ENCODE measurements around the gene AADACL3.
"Not testable (repeated sequence)": the region's sequence is repeated elsewhere in the genome, so short reads cannot be mapped to it uniquely, and the experiment has no call there.

Gene AADACL3

GRCh38 chr1:12728391-12728790 is 12.5 kb downstream of the AADACL3 start:
- TF ChIP-seq TARDBP (IDR thresholded peaks at IDR 0.05) (no peak), SP1 (IDR thresholded peaks at IDR 0.05) (no peak), NFRKB (IDR thresholded peaks at IDR 0.05) (no peak), LEF1 (IDR thresholded peaks at IDR 0.05; ENCODE audit: borderline replicate concordance) (no peak), PKNOX1 (IDR thresholded peaks at IDR 0.05) (no peak), BHLHE40 (IDR thresholded peaks at IDR 0.05; ENCODE audit: borderline replicate concordance) (no peak), CTBP1 (IDR thresholded peaks at IDR 0.05; ENCODE audit: borderline replicate concordance) (no peak), HDGF (IDR thresholded peaks at IDR 0.05; ENCODE audit: borderline replicate concordance) (no peak), ARNT (IDR thresholded peaks at IDR 0.05) (no peak), ZNF384 (IDR thresholded peaks at IDR 0.05) (no peak), FOXA1 (IDR thresholded peaks at IDR 0.05) (no peak), ELF4 (IDR thresholded peaks at IDR 0.05) (no peak), SUZ12 (IDR thresholded peaks at IDR 0.05) (no peak), L3MBTL2 (conservative IDR thresholded peaks at IDR 0.05) (no peak), FOXK2 (IDR thresholded peaks at IDR 0.05) (no peak), FOXM1 (IDR thresholded peaks at IDR 0.05; ENCODE audit: borderline replicate concordance) (no peak)
- CTCF ChIA-PET, result no interaction called here
- DNase-seq (ENCODE audit: extremely low spot score), result no peak
- POLR2A ChIA-PET, result no interaction called here

- ChIA-PET CTCF (interaction anchor here (0.6 kb wide), 1 partner anchor 99 kb away, joined by 4 read pairs; no protein-coding TSS in a partner anchor), POLR2A (no interaction called here)
- no peak for TF ChIP-seq PKNOX1 (IDR thresholded peaks at IDR 0.05)
- TF ChIP-seq LEF1 (IDR thresholded peaks at IDR 0.05; ENCODE audit: borderline replicate concordance), result no peak
- no peak for TF ChIP-seq FOXM1 (IDR thresholded peaks at IDR 0.05; ENCODE audit: borderline replicate concordance)
- no peak for TF ChIP-seq NFRKB (IDR thresholded peaks at IDR 0.05)
- TF ChIP-seq TARDBP (IDR thresholded peaks at IDR 0.05), result no peak
- TF ChIP-seq ARNT (IDR thresholded peaks at IDR 0.05), result no peak
- TF ChIP-seq SUZ12 (IDR thresholded peaks at IDR 0.05), result no peak
- no peak for TF ChIP-seq SP1 (IDR thresholded peaks at IDR 0.05)
- TF ChIP-seq CTBP1 (IDR thresholded peaks at IDR 0.05; ENCODE audit: borderline replicate concordance), result no peak
- TF ChIP-seq ZNF384 (IDR thresholded peaks at IDR 0.05), result no peak
- no peak for DNase-seq (ENCODE audit: extremely low spot score)
These were observed 14.2 kb downstream of the AADACL3 start for GRCh38 chr1:12730156-12730555.

GRCh38 chr1:12731084-12731483 is 15.2 kb downstream of the AADACL3 start:
- CTCF ChIA-PET; POLR2A ChIA-PET; DNase-seq (ENCODE audit: extremely low spot score): not testable (repeated sequence)

GRCh38 chr1:12734651-12735050 is 18.7 kb downstream of the AADACL3 start:
- POLR2A ChIA-PET, result no interaction called here
- DNase-seq (ENCODE audit: extremely low spot score), result no peak
- TF ChIP-seq TARDBP (IDR thresholded peaks at IDR 0.05) (no peak), FOXM1 (IDR thresholded peaks at IDR 0.05; ENCODE audit: borderline replicate concordance) (no peak), L3MBTL2 (conservative IDR thresholded peaks at IDR 0.05) (no peak), LEF1 (IDR thresholded peaks at IDR 0.05; ENCODE audit: borderline replicate concordance) (no peak), NFRKB (IDR thresholded peaks at IDR 0.05) (no peak), FOXK2 (IDR thresholded peaks at IDR 0.05) (no peak), PKNOX1 (IDR thresholded peaks at IDR 0.05) (no peak), ELF4 (IDR thresholded peaks at IDR 0.05) (no peak), CTBP1 (IDR thresholded peaks at IDR 0.05; ENCODE audit: borderline replicate concordance) (no peak), BHLHE40 (IDR thresholded peaks at IDR 0.05; ENCODE audit: borderline replicate concordance) (no peak), HDGF (IDR thresholded peaks at IDR 0.05; ENCODE audit: borderline replicate concordance) (no peak), SP1 (IDR thresholded peaks at IDR 0.05) (no peak), ARNT (IDR thresholded peaks at IDR 0.05) (no peak), FOXA1 (IDR thresholded peaks at IDR 0.05) (no peak), SUZ12 (IDR thresholded peaks at IDR 0.05) (no peak), ZNF384 (IDR thresholded peaks at IDR 0.05) (no peak)
- CTCF ChIA-PET, result no interaction called here

- ChIA-PET CTCF (no interaction called here), POLR2A (no interaction called here)
- no peak for DNase-seq (ENCODE audit: extremely low spot score)
- TF ChIP-seq ELF4 (IDR thresholded peaks at IDR 0.05), result no peak
These were observed 23.0 kb downstream of the AADACL3 start for GRCh38 chr1:12738934-12739333.

GRCh38 chr1:12739613-12740012 is 23.7 kb downstream of the AADACL3 start:
- CTCF ChIA-PET, result no interaction called here
- no peak for TF ChIP-seq SUZ12 (IDR thresholded peaks at IDR 0.05)
- TF ChIP-seq SP1 (IDR thresholded peaks at IDR 0.05), result no peak
- no peak for TF ChIP-seq FOXM1 (IDR thresholded peaks at IDR 0.05; ENCODE audit: borderline replicate concordance)
- no peak for TF ChIP-seq ARNT (IDR thresholded peaks at IDR 0.05)
- TF ChIP-seq LEF1 (IDR thresholded peaks at IDR 0.05; ENCODE audit: borderline replicate concordance), result no peak
- TF ChIP-seq BHLHE40 (IDR thresholded peaks at IDR 0.05; ENCODE audit: borderline replicate concordance), result no peak
- no peak for TF ChIP-seq HDGF (IDR thresholded peaks at IDR 0.05; ENCODE audit: borderline replicate concordance)
- TF ChIP-seq ZNF384 (IDR thresholded peaks at IDR 0.05), result no peak
- no peak for TF ChIP-seq NFRKB (IDR thresholded peaks at IDR 0.05)
- TF ChIP-seq FOXA1 (IDR thresholded peaks at IDR 0.05), result no peak
- no peak for TF ChIP-seq L3MBTL2 (conservative IDR thresholded peaks at IDR 0.05)
- no peak for TF ChIP-seq FOXK2 (IDR thresholded peaks at IDR 0.05)
- no peak for TF ChIP-seq PKNOX1 (IDR thresholded peaks at IDR 0.05)
- TF ChIP-seq TARDBP (IDR thresholded peaks at IDR 0.05), result no peak
- no peak for TF ChIP-seq CTBP1 (IDR thresholded peaks at IDR 0.05; ENCODE audit: borderline replicate concordance)
- POLR2A ChIA-PET, result no interaction called here
- DNase-seq (ENCODE audit: extremely low spot score), result no peak
